K562 (cell line): Measurements from ENCODE around the gene COL4A2. TPM values are rescaled to one million over a fixed set of nuclear protein-coding genes. Genes with fewer than 3 reads are reported as not detected.

Experiments
- ATAC-seq: fragments of 200-7000 bp; cut with Tn5 transposase; 3 replicates; pipeline ENCODE4 v1.9.1; 2020; ENCODE audit warnings: moderate library complexity
- BruUV-seq: library from RNA; stranded (reverse); fragments of 400-500 nt; replicated peaks from 2 replicates; lab custom pipeline; 2021; lab: Mats Ljungman, UMichigan
- CTCF ChIA-PET: fragments of 300-600 bp; formaldehyde crosslinking; extraction: SDS; loops from one replicate; lab custom pipeline; 2021; ENCODE audit warnings: low intra/inter-chr PET ratio; lab: Yijun Ruan, JAX
- POLR2A ChIA-PET: fragments of 300-600, 350-650 bp; sonication (Branson Sonifier 250); formaldehyde crosslinking; extraction: SDS; loops from one replicate; lab custom pipeline; 2021; ENCODE audit warnings: antibody characterized with exemption, inconsistent platforms; lab: Yijun Ruan, JAX
- DNase-seq, 4 experiments: peaks; one replicate each; pipeline versions ENCODE4 v3.0.0 to v3.0.0-alpha.2; 2011 to 2018; ENCODE audit warnings: low spot score in 3 of 4, mixed read lengths in 3 of 4; ENCODE audit errors: extremely low read depth in 1 of 4
- FAIRE-seq: peaks from 2 replicates; lab custom pipeline; 2011; peaks lifted over from hg19 to GRCh38; lab: Jason Lieb, UNC
- H2AFZ ChIP-seq: 2 replicates; pipeline ENCODE4 v1.6.0; 2011; ENCODE audit warnings: low read depth, low read length, control low read depth, inconsistent platforms
- H3K27ac ChIP-seq: fragments of 200-600 bp; 3 replicates; pipeline ENCODE4 v1.8.0; 2011; ENCODE audit warnings: low read depth, mild to moderate bottlenecking, control low read depth, inconsistent platforms, low read length, moderate library complexity, mixed read lengths; ENCODE audit errors: extremely low read depth
- H3K27me3 ChIP-seq, 2 experiments: fragments of 300-600 bp in 1 of 2; 2 replicates in 1 of 2; 3 replicates in 1 of 2; pipeline versions ENCODE4 v1.6.0 to v1.8.0; 2011; ENCODE audit warnings: inconsistent platforms in 2 of 2, low read length in 2 of 2, mild to moderate bottlenecking in 1 of 2, mixed read lengths in 1 of 2, moderate library complexity in 1 of 2; ENCODE audit not compliant: control insufficient read depth in 2 of 2, insufficient read depth in 2 of 2
- H3K36me3 ChIP-seq: fragments of 300-600 bp; 3 replicates; pipeline ENCODE4 v1.8.0; 2011; ENCODE audit warnings: mild to moderate bottlenecking, low read length, inconsistent platforms; ENCODE audit not compliant: control insufficient read depth, insufficient read depth
- H3K4me1 ChIP-seq, 2 experiments: fragments of 200-600 bp in 1 of 2; replicated peaks in 1 of 2; 2 replicates in 1 of 2; 3 replicates in 1 of 2; pipeline versions ENCODE4 v1.5.1 to v1.8.0; 2011; ENCODE audit warnings: inconsistent platforms in 2 of 2, low read length in 2 of 2, mild to moderate bottlenecking in 1 of 2, mixed read lengths in 1 of 2, moderate library complexity in 1 of 2; ENCODE audit not compliant: control insufficient read depth in 2 of 2, insufficient read depth in 2 of 2
- H3K4me2 ChIP-seq: 2 replicates; pipeline ENCODE4 v1.6.1; 2011; ENCODE audit warnings: low read length, control low read depth, inconsistent platforms, mixed read lengths; ENCODE audit not compliant: insufficient read depth
- H3K4me3 ChIP-seq: fragments of 200-600 bp; sonication (generic), shearing (Covaris generic); 2 replicates; pipeline ENCODE4 v1.5.1; 2016; ENCODE audit warnings: control low read depth, inconsistent platforms
- H3K79me2 ChIP-seq: fragments of 200-600 bp; 3 replicates; pipeline ENCODE4 v1.8.0; 2011; ENCODE audit warnings: low read length, inconsistent platforms; ENCODE audit not compliant: control insufficient read depth, insufficient read depth
- H3K9ac ChIP-seq, 2 experiments: 2 replicates each; pipeline versions ENCODE4 v1.6.0 to v1.6.1; 2011; ENCODE audit warnings: low read depth in 2 of 2, low read length in 2 of 2, control low read depth in 1 of 2, inconsistent platforms in 1 of 2, mild to moderate bottlenecking in 1 of 2, mixed read lengths in 1 of 2; ENCODE audit not compliant: insufficient read depth in 1 of 2
- H3K9me1 ChIP-seq: one replicate; pipeline ENCODE4 v1.6.0; 2011; ENCODE audit warnings: inconsistent platforms, mild to moderate bottlenecking, low read length, moderate library complexity; ENCODE audit not compliant: control insufficient read depth, insufficient read depth
- H3K9me3 ChIP-seq: replicated peaks from 2 replicates; pipeline ENCODE4 v1.5.1; 2011; ENCODE audit warnings: low read depth, low read length, inconsistent platforms; ENCODE audit not compliant: control insufficient read depth, insufficient read depth
- H4K20me1 ChIP-seq: replicated peaks from 2 replicates; pipeline ENCODE4 v1.6.1; 2011; ENCODE audit warnings: low read length, inconsistent platforms, mixed read lengths; ENCODE audit not compliant: control insufficient read depth, insufficient read depth
- ERF ChIP-seq: fragments of 450-650 bp; formaldehyde crosslinking; IDR thresholded peaks from 2 replicates; pipeline ENCODE4 v1.4.0; 2020; ENCODE audit warnings: mild to moderate bottlenecking, mixed read lengths
- FOSL1 ChIP-seq: fragments of 200-800 bp; sonication (Bioruptor generic); conservative IDR thresholded peaks from 2 replicates; pipeline ENCODE4 v1.6.1; 2016; ENCODE audit warnings: missing genetic modification characterization, missing compliant biosample characterization
- PHB2 ChIP-seq: fragments of 450-650 bp; IDR thresholded peaks from 2 replicates; pipeline ENCODE4 v1.6.1; 2017; ENCODE audit warnings: low read depth
- PPARD ChIP-seq: fragments of 250-450 bp; sonication (Bioruptor Pico); IDR thresholded peaks from 2 replicates; pipeline ENCODE4 v1.8.0; 2022; ENCODE audit warnings: inconsistent platforms, mild to moderate bottlenecking, moderate library complexity
- TAF7 ChIP-seq: fragments of 450-650 bp; IDR thresholded peaks from 2 replicates; pipeline ENCODE4 v1.6.1; 2016; ENCODE audit warnings: missing genetic modification characterization, missing compliant biosample characterization
- TEAD2 ChIP-seq: fragments of 450-650 bp; IDR thresholded peaks from 2 replicates; pipeline ENCODE4 v1.6.1; 2016; ENCODE audit warnings: missing genetic modification characterization, control low read depth, missing compliant biosample characterization
- ZNF354B ChIP-seq: fragments of 250-450 bp; sonication (Bioruptor Pico); IDR thresholded peaks from 2 replicates; pipeline ENCODE4 v1.4.0; 2020
- WGBS: fragments of 100-300 bp; shearing (Covaris generic); methylation state at CpG from one replicate; pipeline ENCODE4 v1.1.6; 2016; ENCODE audit warnings: low coverage, mixed read lengths; ENCODE audit not compliant: insufficient coverage; ENCODE audit errors: missing lambda C conversion rate; 5-methylcytosine and 5-hydroxymethylcytosine counted together
- in situ Hi-C: fragments of 300-500 bp; cut with MboI; formaldehyde crosslinking; loops from 4 replicates; pipeline ENCODE4 v1.15.0; 2018; ENCODE audit warnings: inconsistent platforms, mixed read lengths
- intact Hi-C: fragments of 100-400 bp; cut with micrococcal nuclease; formaldehyde crosslinking; loops from 2 replicates; pipeline ENCODE4 v1.14.2; 2022
- polyA plus RNA-seq, 8 experiments: library from polyadenylated mRNA; depleted of rRNA in 4 of 8; stranded (reverse) in 5 of 8; unstranded in 3 of 8; fragments of >200 nt; fragmentation: Nextera tagmentation in 2 of 8; fragmentation: Illumina TruSeq in 1 of 8; extraction: Ambion mirVana in 2 of 8; extraction: Trizol in 1 of 8; gene quantifications; 2 replicates each; pipeline versions ENCODE4 v1.2.1 to v1.2.3, GENCODE V29; 2011 to 2014; ENCODE audit warnings: inconsistent platforms in 1 of 8, missing spikeins in 1 of 8
- total RNA-seq, 7 experiments: library from RNA; depleted of rRNA in 6 of 7; stranded (reverse); fragments of >200 nt in 6 of 7; fragmentation: Illumina TruSeq in 2 of 7; extraction: Trizol in 2 of 7; gene quantifications; 2 replicates each; pipeline versions ENCODE4 v1.2.1 to v1.2.3, GENCODE V29; 2011 to 2021; ENCODE audit warnings: low replicate concordance in 1 of 7
- TF ChIP-seq, protein P1 (sequence below): fragments of 250-450 bp; sonication (Bioruptor Pico); IDR thresholded peaks from 2 replicates; pipeline ENCODE4 v1.8.0; 2022; ENCODE audit warnings: moderate library complexity, mild to moderate bottlenecking, inconsistent platforms
- TF ChIP-seq, protein P2 (sequence below): sonication (generic); formaldehyde crosslinking; IDR thresholded peaks from 2 replicates; pipeline ENCODE4 v1.5.0; 2020; ENCODE audit warnings: missing genetic modification reagents
- TF ChIP-seq, protein P3 (sequence below): fragments of 250-450 bp; sonication (Bioruptor Pico); IDR thresholded peaks from 2 replicates; pipeline ENCODE4 v1.4.0; 2020
- TF ChIP-seq, protein P4 (sequence below): sonication (generic); formaldehyde crosslinking; IDR thresholded peaks from 2 replicates; pipeline ENCODE4 v1.8.0; 2022; ENCODE audit warnings: mild to moderate bottlenecking, missing genetic modification reagents

The COL4A2 gene
- total and polyA plus RNA-seq, 9 of the 15 experiments (the other 6 are each of a cell fraction or from before 2014, with no cell fraction given) = 0.13 to 15.2 (median 8.1) TPM

DNA sequence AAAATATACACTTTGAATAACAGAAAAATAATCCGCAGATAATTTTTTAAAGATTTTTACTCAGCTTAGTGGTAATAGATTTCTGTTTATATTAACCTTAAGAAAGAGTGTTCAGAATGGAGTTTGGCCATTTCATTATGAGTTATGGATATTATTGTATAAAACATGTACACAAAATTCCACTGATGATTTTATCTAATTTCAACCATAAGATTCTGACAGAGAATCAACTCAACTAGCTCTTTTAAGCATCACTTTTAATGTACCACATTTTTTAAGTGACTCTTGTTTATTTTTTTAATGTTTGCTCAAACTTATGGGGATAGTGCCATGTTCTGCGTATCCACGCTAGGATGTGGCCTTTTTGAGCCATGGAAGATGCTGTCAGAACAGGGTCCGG lies 75.7 kb downstream of the COL4A2 start:
- CTCF ChIA-PET = no interaction called here
- 0% methylated on average over 4 of the region's 4 CpGs for WGBS
- no TSS peak for BruUV-seq

More for the DNA sequence above, 75.7 kb downstream of the COL4A2 start:
- no peak overlapping the region for H2AFZ ChIP-seq
- DNase-seq (no peak), FAIRE-seq (no peak), ATAC-seq (no peak)
- H3K9ac ChIP-seq = no peak overlapping the region
- no peak overlapping the region for H3K27ac ChIP-seq
- H3K9me1 ChIP-seq = no peaks in the 10 kb centered on the region
- no peaks in the 10 kb centered on the region for H3K36me3 ChIP-seq
- in situ Hi-C loops (no loop called here), intact Hi-C loops (no loop called here)
- H3K79me2 ChIP-seq = no peaks in the 10 kb centered on the region
- peaks cover 2 to 27% of the 10 kb centered on the region in 2 experiments; a peak in 3 of 5 replicates for H3K27me3 ChIP-seq
- H4K20me1 ChIP-seq = no peaks in the 10 kb centered on the region
- TF ChIP-seq, protein P1, sequence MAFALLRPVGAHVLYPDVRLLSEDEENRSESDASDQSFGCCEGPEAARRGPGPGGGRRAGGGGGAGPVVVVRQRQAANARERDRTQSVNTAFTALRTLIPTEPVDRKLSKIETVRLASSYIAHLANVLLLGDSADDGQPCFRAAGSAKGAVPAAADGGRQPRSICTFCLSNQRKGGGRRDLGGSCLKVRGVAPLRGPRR = no peak
- TF ChIP-seq, protein P2, sequence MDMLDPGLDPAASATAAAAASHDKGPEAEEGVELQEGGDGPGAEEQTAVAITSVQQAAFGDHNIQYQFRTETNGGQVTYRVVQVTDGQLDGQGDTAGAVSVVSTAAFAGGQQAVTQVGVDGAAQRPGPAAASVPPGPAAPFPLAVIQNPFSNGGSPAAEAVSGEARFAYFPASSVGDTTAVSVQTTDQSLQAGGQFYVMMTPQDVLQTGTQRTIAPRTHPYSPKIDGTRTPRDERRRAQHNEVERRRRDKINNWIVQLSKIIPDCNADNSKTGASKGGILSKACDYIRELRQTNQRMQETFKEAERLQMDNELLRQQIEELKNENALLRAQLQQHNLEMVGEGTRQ (CRISPR knock-in tag) = no peak
- TF ChIP-seq ZNF354B (CRISPR knock-in tag) = no peak
- TF ChIP-seq, protein P3, sequence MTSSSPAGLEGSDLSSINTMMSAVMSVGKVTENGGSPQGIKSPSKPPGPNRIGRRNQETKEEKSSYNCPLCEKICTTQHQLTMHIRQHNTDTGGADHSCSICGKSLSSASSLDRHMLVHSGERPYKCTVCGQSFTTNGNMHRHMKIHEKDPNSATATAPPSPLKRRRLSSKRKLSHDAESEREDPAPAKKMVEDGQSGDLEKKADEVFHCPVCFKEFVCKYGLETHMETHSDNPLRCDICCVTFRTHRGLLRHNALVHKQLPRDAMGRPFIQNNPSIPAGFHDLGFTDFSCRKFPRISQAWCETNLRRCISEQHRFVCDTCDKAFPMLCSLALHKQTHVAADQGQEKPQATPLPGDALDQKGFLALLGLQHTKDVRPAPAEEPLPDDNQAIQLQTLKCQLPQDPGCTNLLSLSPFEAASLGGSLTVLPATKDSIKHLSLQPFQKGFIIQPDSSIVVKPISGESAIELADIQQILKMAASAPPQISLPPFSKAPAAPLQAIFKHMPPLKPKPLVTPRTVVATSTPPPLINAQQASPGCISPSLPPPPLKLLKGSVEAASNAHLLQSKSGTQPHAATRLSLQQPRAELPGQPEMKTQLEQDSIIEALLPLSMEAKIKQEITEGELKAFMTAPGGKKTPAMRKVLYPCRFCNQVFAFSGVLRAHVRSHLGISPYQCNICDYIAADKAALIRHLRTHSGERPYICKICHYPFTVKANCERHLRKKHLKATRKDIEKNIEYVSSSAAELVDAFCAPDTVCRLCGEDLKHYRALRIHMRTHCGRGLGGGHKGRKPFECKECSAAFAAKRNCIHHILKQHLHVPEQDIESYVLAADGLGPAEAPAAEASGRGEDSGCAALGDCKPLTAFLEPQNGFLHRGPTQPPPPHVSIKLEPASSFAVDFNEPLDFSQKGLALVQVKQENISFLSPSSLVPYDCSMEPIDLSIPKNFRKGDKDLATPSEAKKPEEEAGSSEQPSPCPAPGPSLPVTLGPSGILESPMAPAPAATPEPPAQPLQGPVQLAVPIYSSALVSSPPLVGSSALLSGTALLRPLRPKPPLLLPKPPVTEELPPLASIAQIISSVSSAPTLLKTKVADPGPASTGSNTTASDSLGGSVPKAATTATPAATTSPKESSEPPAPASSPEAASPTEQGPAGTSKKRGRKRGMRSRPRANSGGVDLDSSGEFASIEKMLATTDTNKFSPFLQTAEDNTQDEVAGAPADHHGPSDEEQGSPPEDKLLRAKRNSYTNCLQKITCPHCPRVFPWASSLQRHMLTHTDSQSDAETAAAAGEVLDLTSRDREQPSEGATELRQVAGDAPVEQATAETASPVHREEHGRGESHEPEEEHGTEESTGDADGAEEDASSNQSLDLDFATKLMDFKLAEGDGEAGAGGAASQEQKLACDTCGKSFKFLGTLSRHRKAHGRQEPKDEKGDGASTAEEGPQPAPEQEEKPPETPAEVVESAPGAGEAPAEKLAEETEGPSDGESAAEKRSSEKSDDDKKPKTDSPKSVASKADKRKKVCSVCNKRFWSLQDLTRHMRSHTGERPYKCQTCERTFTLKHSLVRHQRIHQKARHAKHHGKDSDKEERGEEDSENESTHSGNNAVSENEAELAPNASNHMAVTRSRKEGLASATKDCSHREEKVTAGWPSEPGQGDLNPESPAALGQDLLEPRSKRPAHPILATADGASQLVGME (CRISPR knock-in tag) = no peak
- TF ChIP-seq, protein P4, sequence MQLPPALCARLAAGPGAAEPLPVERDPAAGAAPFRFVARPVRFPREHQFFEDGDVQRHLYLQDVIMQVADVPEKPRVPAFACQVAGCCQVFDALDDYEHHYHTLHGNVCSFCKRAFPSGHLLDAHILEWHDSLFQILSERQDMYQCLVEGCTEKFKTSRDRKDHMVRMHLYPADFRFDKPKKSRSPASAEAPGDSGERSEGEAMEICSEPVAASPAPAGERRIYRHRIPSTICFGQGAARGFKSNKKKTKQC (CRISPR knock-in tag) = no peak
- TF ChIP-seq PPARD (CRISPR knock-in tag) = no peak
- TF ChIP-seq PHB2 = no peak
- no peak for TF ChIP-seq TEAD2 (tag)
- TF ChIP-seq FOSL1 = no peak
- TF ChIP-seq ERF = no peak
- TF ChIP-seq TAF7 (tag) = no peak
- POLR2A ChIA-PET = no interaction called here
- H3K4me3 ChIP-seq = no peak overlapping the region
- no peaks in the 10 kb centered on the region for H3K9me3 ChIP-seq
- H3K4me2 ChIP-seq = no peak overlapping the region
- no peaks in the 10 kb centered on the region for H3K4me1 ChIP-seq
